Fibroblast of pulmonary artery (primary cell): Measurements from ENCODE around the gene FAS.

Experiments
- DNase-seq: peaks from one replicate; pipeline ENCODE4 v3.0.0-alpha.2; 2010; ENCODE audit warnings: low read depth
- H3K4me3 ChIP-seq: replicated peaks from 2 replicates; pipeline ENCODE4 v1.5.1; 2011; ENCODE audit warnings: low read depth, mild to moderate bottlenecking, control low read depth, low read length, moderate library complexity
- CTCF ChIP-seq: IDR thresholded peaks from 2 replicates; pipeline ENCODE4 v1.5.1; 2011; ENCODE audit warnings: mild to moderate bottlenecking, control low read depth, low read length, inconsistent platforms; ENCODE audit errors: missing control alignments

The FAS gene

GRCh38 chr10:89029785-89030437 is 39.3 kb downstream of the FAS start:
- DNase-seq: peak; percentile 92
- H3K4me3 ChIP-seq: no peak overlapping the region
- TF ChIP-seq CTCF: peak; percentile 85

DNA sequence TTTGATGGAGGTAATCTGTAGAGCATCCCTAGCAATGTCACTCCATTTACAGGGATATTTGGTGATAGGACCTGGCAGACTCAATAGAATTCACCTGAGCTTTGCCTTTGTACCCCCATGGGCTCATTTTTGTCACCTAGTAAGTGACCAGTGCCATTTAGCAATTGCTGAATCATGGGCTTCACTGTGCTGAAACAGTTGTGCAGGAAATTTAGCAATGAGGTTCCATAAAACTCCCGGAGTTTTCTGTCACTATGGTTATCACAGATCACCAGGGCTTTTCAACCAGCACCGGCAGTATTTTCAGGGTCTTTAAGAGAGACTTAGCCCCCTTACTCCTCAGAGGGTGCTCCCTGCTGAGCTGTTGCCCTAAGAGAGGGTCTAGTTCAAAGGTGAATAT is 40.2 kb downstream of the FAS start:
- H3K4me3 ChIP-seq: no peak overlapping the region
- DNase-seq: no peak
- TF ChIP-seq CTCF: no peak

DNA sequence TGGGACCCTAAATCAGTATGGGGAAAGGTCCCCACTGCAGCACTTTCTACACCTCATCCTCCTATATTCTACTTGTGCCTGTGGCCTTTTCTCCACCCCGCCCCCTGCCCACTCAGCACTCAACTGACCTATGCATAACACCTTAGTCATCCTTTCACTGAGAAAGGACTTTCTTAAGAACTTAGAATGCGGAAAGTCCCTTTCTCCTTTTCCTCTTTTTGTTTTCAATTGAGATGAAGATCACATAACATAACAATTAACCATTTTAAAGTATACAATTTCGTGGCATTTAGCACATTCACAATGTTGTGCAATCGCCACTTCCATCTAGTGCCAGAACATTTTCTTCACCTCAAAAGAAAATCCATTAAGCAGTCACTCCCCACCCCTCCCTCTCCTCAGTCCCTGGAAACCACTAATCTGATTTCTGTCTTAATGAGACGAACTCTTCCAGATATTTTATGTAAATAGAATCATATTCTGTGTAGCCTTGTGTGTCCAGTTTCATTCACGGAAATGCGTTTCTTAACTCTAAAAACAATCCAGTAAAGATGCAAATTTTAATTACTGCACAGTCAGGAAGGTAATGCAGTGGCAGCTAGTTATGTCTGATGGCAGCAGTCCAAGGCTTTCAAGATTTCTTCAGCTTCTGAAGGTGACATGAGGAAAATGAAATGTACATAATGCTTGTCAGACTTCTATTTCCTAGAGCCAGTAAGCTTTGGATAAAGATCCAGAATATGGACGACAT is 41.7 kb downstream of the FAS start:
- DNase-seq: peak; percentile 82
- H3K4me3 ChIP-seq: no peak overlapping the region
- no peak for TF ChIP-seq CTCF

GRCh38 chr10:89035461-89035860 is 44.9 kb downstream of the FAS start:
- no peak overlapping the region for H3K4me3 ChIP-seq
- TF ChIP-seq CTCF: no peak
- DNase-seq: no peak

DNA sequence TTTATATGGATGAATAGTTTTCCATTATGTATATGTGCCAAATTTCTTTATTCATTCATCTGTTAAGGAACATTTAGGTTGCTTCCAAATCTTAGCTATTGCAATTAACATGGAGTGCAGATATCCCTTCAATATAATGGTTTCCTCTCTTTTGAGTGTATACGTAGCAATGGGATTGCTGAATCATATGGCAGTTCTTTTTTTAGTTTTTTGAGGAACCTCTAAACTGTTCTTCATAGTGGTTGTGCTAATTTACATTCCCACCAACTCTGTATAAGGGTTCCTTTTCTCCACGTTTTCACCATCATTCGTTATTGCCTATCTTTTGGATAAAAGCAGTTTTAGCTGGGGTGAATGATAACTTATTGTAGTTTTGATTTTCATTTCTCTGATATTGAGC is 46.5 kb downstream of the FAS start:
- DNase-seq: no peak
- no peak for TF ChIP-seq CTCF
- no peak overlapping the region for H3K4me3 ChIP-seq

- H3K4me3 ChIP-seq: no peak overlapping the region
- TF ChIP-seq CTCF: no peak
- no peak for DNase-seq
These were observed 52.0 kb downstream of the FAS start for GRCh38 chr10:89042562-89042961.

- TF ChIP-seq CTCF: no peak
- no peak for DNase-seq
- H3K4me3 ChIP-seq: no peak overlapping the region
These were observed 52.5 kb downstream of the FAS start for GRCh38 chr10:89043052-89043451.
